Measurements from ENCODE around the gene CYB561. TPM values are rescaled to one million over a fixed set of nuclear protein-coding genes. Genes with fewer than 3 reads are reported as not detected.

CYB561 gene
- total and polyA plus RNA-seq, 10 of the 15 experiments (the other 5 are each of a cell fraction or from before 2014, with no cell fraction given): 0.52 to 6.9 (median 2.5) TPM

GRCh38 chr17:63476854-63477479 is 30.9 kb upstream of the CYB561 start, which contains the start of gene ACE:
TSS of gene ACE (plus strand) at chr17:63477061. CDS start at chr17:63477095, 34 bp downstream.
- DNase-seq (ENCODE audit: low read depth, low spot score): no peak
- no peak for FAIRE-seq
- intact Hi-C loops (cut with micrococcal nuclease; ENCODE audit: unreplicated experiment) (loop anchor here (5.0 kb wide), 1 partner anchor 35 kb away; no protein-coding TSS in a partner anchor), in situ Hi-C loops (cut with MboI) (loop anchor here (5.0 kb wide), 1 partner anchor 55 kb away; no protein-coding TSS in a partner anchor)
- Histone ChIP-seq H3K4me2 (ENCODE audit: control insufficient read depth, insufficient read depth) (peak within 1 kb of the TSS; percentile 74), H3K9ac (ENCODE audit: control insufficient read depth, insufficient read depth, low read length) (no peak within 1 kb of the TSS), H3K9me3 (replicated peaks; ENCODE audit: control insufficient read depth, insufficient read depth, low read length) (no peaks in the 10 kb centered on the region), H3K79me2 (ENCODE audit: control insufficient read depth, insufficient read depth, low read length) (no peaks in the 10 kb centered on the region), H3K27me3 (replicated peaks in 1 of 2; ENCODE audit: control insufficient read depth in 2 of 2, insufficient read depth in 2 of 2, low read length in 1 of 2) (peaks cover 9 to 13% of the 10 kb centered on the region in 2 experiments), H4K20me1 (ENCODE audit: control insufficient read depth, insufficient read depth) (no peaks in the 10 kb centered on the region), H3K36me3 (ENCODE audit: control insufficient read depth in 2 of 2, insufficient read depth in 2 of 2, low read length in 1 of 2) (no peaks in the 10 kb centered on the region), H3K27ac (ENCODE audit: control insufficient read depth, insufficient read depth) (no peak within 1 kb of the TSS), H3K4me3 (peak within 1 kb of the TSS; percentile 50; the same call in 1 of the 2 replicates), H2AFZ (ENCODE audit: control insufficient read depth, low read depth, low read length) (peak within 1 kb of the TSS; percentile 44; the same call in 1 of the 2 replicates), H3K4me1 (ENCODE audit: control insufficient read depth, insufficient read depth, low read length) (peaks cover 5% of the 10 kb centered on the region)
- ChIA-PET RAD21 (ENCODE audit: unreplicated experiment) (interaction anchor here (6.5 kb wide), 1 partner anchor 49 kb away, joined by 75 read pairs; no protein-coding TSS in a partner anchor), SMC1A (ENCODE audit: uncharacterized antibody, unreplicated experiment) (no interaction called here), POLR2A (no interaction called here), CTCF (interaction anchor here (1.2 to 7.0 kb wide), 3 partner anchors 33 to 135 kb away, joined by 3 to 104 read pairs (median 4); no protein-coding TSS in a partner anchor)
- WGBS (ENCODE audit: insufficient coverage, insufficient replicate concordance, low lambda C conversion rate, missing lambda C conversion rate): 0% methylated on average over 27 of the region's 78 CpGs
- ATAC-seq: peak; percentile 28
- no TSS peak for BruUV-seq (replicated peaks)
- TF ChIP-seq POLR2AphosphoS5 (IDR thresholded peaks at IDR 0.05; ENCODE audit: low read length) (no peak), NFYA (IDR thresholded peaks at IDR 0.05; ENCODE audit: borderline replicate concordance, low read depth, low read length) (no peak), NBN (IDR thresholded peaks at IDR 0.05) (no peak), TCF12 (IDR thresholded peaks at IDR 0.05; ENCODE audit: low read depth, low read length) (0 out of 2 replicates have a peak, but pooled peaks have one; percentile 47), SUZ12 (IDR thresholded peaks at IDR 0.05; ENCODE audit: unreplicated experiment) (peak; percentile 94), HDAC6 (IDR thresholded peaks at IDR 0.05; ENCODE audit: unreplicated experiment) (peak; percentile 97), MTA3 (IDR thresholded peaks at IDR 0.05; ENCODE audit: borderline replicate concordance, low read length) (no peak), TCF3 (IDR thresholded peaks at IDR 0.05; ENCODE audit: borderline replicate concordance, insufficient read depth, low read depth, low read length) (0 out of 2 replicates have a peak, but pooled peaks have one; percentile 78)

Measured in GM12878 (cell line).